HepG2 (cell line): ENCODE results near the gene CDK5R1.

ENCODE experiments used
- HDAC2 ChIP-seq: sonication (generic); formaldehyde crosslinking; IDR thresholded peaks from 2 replicates; pipeline ENCODE4 v1.4.0; 2020; ENCODE audit warnings: missing genetic modification reagents
- PLSCR1 ChIP-seq: sonication (generic); formaldehyde crosslinking; IDR thresholded peaks from 2 replicates; pipeline ENCODE4 v1.5.0; 2020; ENCODE audit warnings: missing genetic modification reagents, mild to moderate bottlenecking, borderline replicate concordance
- ZNF274 ChIP-seq: sonication (generic); formaldehyde crosslinking; IDR thresholded peaks from 2 replicates; pipeline ENCODE4 v1.5.1; 2020; ENCODE audit warnings: mild to moderate bottlenecking, missing genetic modification reagents
- TF ChIP-seq, protein P1 (sequence below): sonication (generic); formaldehyde crosslinking; IDR thresholded peaks from 2 replicates; pipeline ENCODE4 v1.5.1; 2020; ENCODE audit warnings: mild to moderate bottlenecking, missing genetic modification reagents, moderate library complexity

DNA sequence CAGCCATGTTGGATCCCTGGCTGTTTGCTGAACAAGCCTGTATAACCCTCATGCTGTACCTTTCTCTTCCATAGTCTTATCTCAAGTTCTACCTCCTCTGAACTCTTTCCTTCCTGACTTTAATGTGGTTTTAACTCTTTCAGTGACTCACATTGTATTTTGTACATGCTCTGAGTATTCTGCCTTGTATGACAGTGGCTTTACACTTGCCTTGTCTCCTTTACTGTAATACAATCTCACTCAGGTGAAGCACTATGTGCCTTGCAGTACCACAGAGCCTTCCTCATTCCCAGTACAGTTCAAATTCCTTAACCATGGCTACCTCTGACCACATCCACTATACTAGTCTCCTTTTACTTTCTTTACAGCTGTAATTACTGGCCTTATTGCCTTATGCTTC, 28.4 kb upstream of the CDK5R1 start:
- TF ChIP-seq ZNF274 (CRISPR knock-in tag) = no peak
- TF ChIP-seq PLSCR1 (CRISPR knock-in tag) = no peak
- TF ChIP-seq, protein P1, sequence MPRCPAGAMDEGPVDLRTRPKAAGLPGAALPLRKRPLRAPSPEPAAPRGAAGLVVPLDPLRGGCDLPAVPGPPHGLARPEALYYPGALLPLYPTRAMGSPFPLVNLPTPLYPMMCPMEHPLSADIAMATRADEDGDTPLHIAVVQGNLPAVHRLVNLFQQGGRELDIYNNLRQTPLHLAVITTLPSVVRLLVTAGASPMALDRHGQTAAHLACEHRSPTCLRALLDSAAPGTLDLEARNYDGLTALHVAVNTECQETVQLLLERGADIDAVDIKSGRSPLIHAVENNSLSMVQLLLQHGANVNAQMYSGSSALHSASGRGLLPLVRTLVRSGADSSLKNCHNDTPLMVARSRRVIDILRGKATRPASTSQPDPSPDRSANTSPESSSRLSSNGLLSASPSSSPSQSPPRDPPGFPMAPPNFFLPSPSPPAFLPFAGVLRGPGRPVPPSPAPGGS (CRISPR knock-in tag) = no peak
- no peak for TF ChIP-seq HDAC2 (CRISPR knock-in tag)
